ENCODE measurements around the gene BARHL2.

Gene BARHL2

GRCh38 chr1:90724926-90725656 lies 8.0 kb upstream of the BARHL2 start:
- no peak overlapping the region for H3K4me3 ChIP-seq (ENCODE audit: low read length in 2 of 2)
- no peak overlapping the region for H3K9ac ChIP-seq (ENCODE audit: low read depth in 1 of 2, low read length in 2 of 2)
- no peak overlapping the region for H3K27ac ChIP-seq (ENCODE audit: low read depth in 2 of 2, low read length in 2 of 2)
- no peaks in the 10 kb centered on the region for H3K36me3 ChIP-seq (ENCODE audit: control insufficient read depth in 2 of 2, insufficient read depth in 2 of 2, low read length in 2 of 2)
- H3K27me3 ChIP-seq (ENCODE audit: control insufficient read depth in 2 of 2, insufficient read depth in 2 of 2, low read length in 2 of 2), result peaks cover 79 to 95% of the 10 kb centered on the region in 2 donors
- H3K4me1 ChIP-seq (ENCODE audit: control insufficient read depth in 2 of 2, insufficient read depth in 2 of 2, low read length in 2 of 2), result peaks cover 21 to 25% of the 10 kb centered on the region in 2 donors
- no peaks in the 10 kb centered on the region for H3K9me3 ChIP-seq (ENCODE audit: control insufficient read depth in 2 of 2, low read length in 2 of 2)

GRCh38 chr1:90724361-90724760 lies 7.3 kb upstream of the BARHL2 start:
- peaks cover 18 to 19% of the 10 kb centered on the region in 2 donors for H3K4me1 ChIP-seq (ENCODE audit: control insufficient read depth in 2 of 2, insufficient read depth in 2 of 2, low read length in 2 of 2)
- H3K9ac ChIP-seq (ENCODE audit: low read depth in 1 of 2, low read length in 2 of 2), result no peak overlapping the region
- H3K27me3 ChIP-seq (ENCODE audit: control insufficient read depth in 2 of 2, insufficient read depth in 2 of 2, low read length in 2 of 2), result peaks cover 79 to 95% of the 10 kb centered on the region in 2 donors
- no peak overlapping the region for H3K4me3 ChIP-seq (ENCODE audit: low read length in 2 of 2)
- no peaks in the 10 kb centered on the region for H3K36me3 ChIP-seq (ENCODE audit: control insufficient read depth in 2 of 2, insufficient read depth in 2 of 2, low read length in 2 of 2)
- H3K9me3 ChIP-seq (ENCODE audit: control insufficient read depth in 2 of 2, low read length in 2 of 2), result no peaks in the 10 kb centered on the region
- no peak overlapping the region for H3K27ac ChIP-seq (ENCODE audit: low read depth in 2 of 2, low read length in 2 of 2)

GRCh38 chr1:90723590-90724108 lies 6.5 kb upstream of the BARHL2 start:
- H3K9me3 ChIP-seq (ENCODE audit: control insufficient read depth in 2 of 2, low read length in 2 of 2), result no peaks in the 10 kb centered on the region
- H3K4me3 ChIP-seq (ENCODE audit: low read length in 2 of 2), result peak overlapping the region; percentile 35 to 36
- H3K27ac ChIP-seq (ENCODE audit: low read depth in 2 of 2, low read length in 2 of 2), result no peak overlapping the region
- H3K9ac ChIP-seq (ENCODE audit: low read depth in 1 of 2, low read length in 2 of 2), result no peak overlapping the region
- H3K4me1 ChIP-seq (ENCODE audit: control insufficient read depth in 2 of 2, insufficient read depth in 2 of 2, low read length in 2 of 2), result peaks cover 15 to 17% of the 10 kb centered on the region in 2 donors
- H3K27me3 ChIP-seq (ENCODE audit: control insufficient read depth in 2 of 2, insufficient read depth in 2 of 2, low read length in 2 of 2), result peaks cover 79 to 95% of the 10 kb centered on the region in 2 donors
- H3K36me3 ChIP-seq (ENCODE audit: control insufficient read depth in 2 of 2, insufficient read depth in 2 of 2, low read length in 2 of 2), result no peaks in the 10 kb centered on the region

GRCh38 chr1:90722874-90723589 lies 5.9 kb upstream of the BARHL2 start:
- Histone ChIP-seq H3K27ac (ENCODE audit: low read depth in 2 of 2, low read length in 2 of 2) (no peak overlapping the region), H3K27me3 (ENCODE audit: control insufficient read depth in 2 of 2, insufficient read depth in 2 of 2, low read length in 2 of 2) (peaks cover 78 to 95% of the 10 kb centered on the region in 2 donors), H3K9ac (ENCODE audit: low read depth in 1 of 2, low read length in 2 of 2) (no peak overlapping the region), H3K4me1 (ENCODE audit: control insufficient read depth in 2 of 2, insufficient read depth in 2 of 2, low read length in 2 of 2) (peaks cover 15 to 23% of the 10 kb centered on the region in 2 donors), H3K36me3 (ENCODE audit: control insufficient read depth in 2 of 2, insufficient read depth in 2 of 2, low read length in 2 of 2) (no peaks in the 10 kb centered on the region), H3K4me3 (ENCODE audit: low read length in 2 of 2) (peak overlapping the region; percentile 35 to 36), H3K9me3 (ENCODE audit: control insufficient read depth in 2 of 2, low read length in 2 of 2) (no peaks in the 10 kb centered on the region)

- Histone ChIP-seq H3K27me3 (ENCODE audit: control insufficient read depth in 2 of 2, insufficient read depth in 2 of 2, low read length in 2 of 2) (peaks cover 72 to 87% of the 10 kb centered on the region in 2 donors), H3K4me1 (ENCODE audit: control insufficient read depth in 2 of 2, insufficient read depth in 2 of 2, low read length in 2 of 2) (peaks cover 15 to 26% of the 10 kb centered on the region in 2 donors), H3K9ac (ENCODE audit: low read depth in 1 of 2, low read length in 2 of 2) (no peak overlapping the region), H3K36me3 (ENCODE audit: control insufficient read depth in 2 of 2, insufficient read depth in 2 of 2, low read length in 2 of 2) (no peaks in the 10 kb centered on the region), H3K9me3 (ENCODE audit: control insufficient read depth in 2 of 2, low read length in 2 of 2) (no peaks in the 10 kb centered on the region), H3K4me3 (ENCODE audit: low read length in 2 of 2) (no peak overlapping the region), H3K27ac (ENCODE audit: low read depth in 2 of 2, low read length in 2 of 2) (no peak overlapping the region)
These were observed 4.4 kb upstream of the BARHL2 start for GRCh38 chr1:90721210-90722194.

- no peaks in the 10 kb centered on the region for H3K36me3 ChIP-seq (ENCODE audit: control insufficient read depth in 2 of 2, insufficient read depth in 2 of 2, low read length in 2 of 2)
- H3K27me3 ChIP-seq (ENCODE audit: control insufficient read depth in 2 of 2, insufficient read depth in 2 of 2, low read length in 2 of 2), result peaks cover 71 to 83% of the 10 kb centered on the region in 2 donors
- no peak overlapping the region for H3K4me3 ChIP-seq (ENCODE audit: low read length in 2 of 2)
- H3K4me1 ChIP-seq (ENCODE audit: control insufficient read depth in 2 of 2, insufficient read depth in 2 of 2, low read length in 2 of 2), result peaks cover 7 to 16% of the 10 kb centered on the region in 2 donors
- no peak overlapping the region for H3K27ac ChIP-seq (ENCODE audit: low read depth in 2 of 2, low read length in 2 of 2)
- H3K9me3 ChIP-seq (ENCODE audit: control insufficient read depth in 2 of 2, low read length in 2 of 2), result no peaks in the 10 kb centered on the region
- no peak overlapping the region for H3K9ac ChIP-seq (ENCODE audit: low read depth in 1 of 2, low read length in 2 of 2)
These were observed 3.1 kb upstream of the BARHL2 start for GRCh38 chr1:90720145-90720636.

- peaks cover 70 to 82% of the 10 kb centered on the region in 2 donors for H3K27me3 ChIP-seq (ENCODE audit: control insufficient read depth in 2 of 2, insufficient read depth in 2 of 2, low read length in 2 of 2)
- H3K9ac ChIP-seq (ENCODE audit: low read depth in 1 of 2, low read length in 2 of 2), result no peak overlapping the region
- peaks cover 6 to 12% of the 10 kb centered on the region in 2 donors for H3K4me1 ChIP-seq (ENCODE audit: control insufficient read depth in 2 of 2, insufficient read depth in 2 of 2, low read length in 2 of 2)
- no peaks in the 10 kb centered on the region for H3K9me3 ChIP-seq (ENCODE audit: control insufficient read depth in 2 of 2, low read length in 2 of 2)
- no peak overlapping the region for H3K27ac ChIP-seq (ENCODE audit: low read depth in 2 of 2, low read length in 2 of 2)
- H3K4me3 ChIP-seq (ENCODE audit: low read length in 2 of 2), result no peak overlapping the region
- H3K36me3 ChIP-seq (ENCODE audit: control insufficient read depth in 2 of 2, insufficient read depth in 2 of 2, low read length in 2 of 2), result no peaks in the 10 kb centered on the region
These were observed 2.4 kb upstream of the BARHL2 start for GRCh38 chr1:90719330-90720144.

- no peak overlapping the region for H3K9ac ChIP-seq (ENCODE audit: low read depth in 1 of 2, low read length in 2 of 2)
- no peak overlapping the region for H3K27ac ChIP-seq (ENCODE audit: low read depth in 2 of 2, low read length in 2 of 2)
- peaks cover 3 to 11% of the 10 kb centered on the region in 2 donors for H3K4me1 ChIP-seq (ENCODE audit: control insufficient read depth in 2 of 2, insufficient read depth in 2 of 2, low read length in 2 of 2)
- H3K4me3 ChIP-seq (ENCODE audit: low read length in 2 of 2), result peak overlapping the region; percentile 47 to 62
- H3K9me3 ChIP-seq (ENCODE audit: control insufficient read depth in 2 of 2, low read length in 2 of 2), result no peaks in the 10 kb centered on the region
- H3K27me3 ChIP-seq (ENCODE audit: control insufficient read depth in 2 of 2, insufficient read depth in 2 of 2, low read length in 2 of 2), result peaks cover 70 to 82% of the 10 kb centered on the region in 2 donors
- no peaks in the 10 kb centered on the region for H3K36me3 ChIP-seq (ENCODE audit: control insufficient read depth in 2 of 2, insufficient read depth in 2 of 2, low read length in 2 of 2)
These were observed 1.6 kb upstream of the BARHL2 start for GRCh38 chr1:90718411-90719329.
